NT2/D1 (cell line): Measurements from ENCODE around the gene DRAXIN.

ENCODE experiments used
- SUZ12 ChIP-seq: IDR thresholded peaks from 2 replicates; pipeline ENCODE4 v1.6.1; 2011; ENCODE audit not compliant: insufficient read length, insufficient read depth; ENCODE audit errors: extremely low read depth
- ZNF274 ChIP-seq: IDR thresholded peaks from 2 replicates; pipeline ENCODE4 v1.6.1; 2011; ENCODE audit warnings: mild to moderate bottlenecking, low read depth, low read length

GRCh38 chr1:11761988-11762406 is 70.5 kb downstream of the DRAXIN start, which contains the start of gene C1orf167:
- no peak for TF ChIP-seq ZNF274
- no peak for TF ChIP-seq SUZ12
